Adrenal gland (tissue), 5 donors: ENCODE results near the gene FZR1.

Experiments used
- CTCF ChIP-seq, 6 experiments: fragments of 450-650 bp in 4 of 6; fragments of 200-600 bp in 2 of 6; sonication (generic) in 1 of 6; IDR thresholded peaks; 1 replicate in 5 of 6; 2 replicates in 1 of 6; pipeline versions ENCODE4 v1.5.1 to v1.8.0; 2016 to 2021; ENCODE audit warnings: antibody characterized with exemption in 6 of 6, mild to moderate bottlenecking in 2 of 6, moderate library complexity in 1 of 6
- POLR2A ChIP-seq, 2 donors: fragments of 450-650 bp; IDR thresholded peaks; one replicate each; pipeline ENCODE4 v1.6.1; 2017; ENCODE audit warnings: antibody characterized with exemption in 2 of 2, mild to moderate bottlenecking in 2 of 2, moderate library complexity in 1 of 2
- donor health status: DM: no; HTN: no; CAD: no.

GRCh38 chr19:3511506-3512251 is 5.6 kb downstream of the FZR1 start:
- TF ChIP-seq CTCF (IDR thresholded peaks at IDR 0.05) (no peak), POLR2A (IDR thresholded peaks at IDR 0.05) (no peak)
